ENCODE data around the gene GALNT17. TPM values are rescaled to one million over a fixed set of nuclear protein-coding genes. Genes with fewer than 3 reads are reported as not detected.

Gene GALNT17
- polyA plus RNA-seq, 1 donor (not counting 4 experiments of a cell fraction or from before 2014, with no cell fraction given) = not detected

DNA sequence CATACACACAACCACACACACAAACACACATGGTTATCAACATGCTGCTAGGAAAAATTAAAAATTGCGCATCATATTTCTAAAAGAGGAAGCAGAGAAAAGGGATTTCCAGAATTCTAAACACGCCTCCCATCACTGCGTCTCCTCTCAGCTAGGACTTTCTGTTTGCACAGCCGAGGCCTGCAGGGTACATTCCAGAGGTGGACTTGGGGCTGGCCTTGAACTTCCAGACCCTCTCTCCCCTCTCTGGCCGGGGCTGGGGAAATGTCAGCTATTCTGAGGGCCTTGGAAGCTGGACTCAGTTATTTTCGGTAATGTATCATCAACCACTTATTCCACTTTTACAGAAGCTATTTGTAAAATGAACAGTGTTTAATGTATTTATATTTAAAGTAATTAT lies 168.7 kb downstream of the GALNT17 start:
- Histone ChIP-seq H3K4me2 (ENCODE audit: control insufficient read depth, extremely low read depth, insufficient read depth, low read depth, low read length) (no peak overlapping the region), H3K27me3 (ENCODE audit: control insufficient read depth, extremely low read depth, insufficient read depth, low read length) (no peaks in the 10 kb centered on the region), H3K9me3 (ENCODE audit: control insufficient read depth, low read depth, low read length) (peaks cover 2% of the 10 kb centered on the region), H3K9ac (ENCODE audit: control insufficient read depth, extremely low read depth, insufficient read depth, low read length) (no peak overlapping the region), H2AFZ (ENCODE audit: control insufficient read depth, low read length) (no peak overlapping the region), H4K20me1 (ENCODE audit: control insufficient read depth, extremely low read depth, insufficient read depth, low read length) (no peaks in the 10 kb centered on the region), H3K9me1 (ENCODE audit: control insufficient read depth, extremely low read depth, insufficient read depth, low read length) (no peaks in the 10 kb centered on the region), H3K36me3 (ENCODE audit: control insufficient read depth in 2 of 2, extremely low read depth in 1 of 2, insufficient read depth in 2 of 2, low read length in 2 of 2) (no peaks in the 10 kb centered on the region), H3K4me1 (ENCODE audit: control insufficient read depth, extremely low read depth, insufficient read depth, low read length) (no peaks in the 10 kb centered on the region), H3K4me3 (ENCODE audit: control insufficient read depth in 2 of 3, extremely low read depth in 1 of 3, insufficient read depth in 2 of 3, low read depth in 1 of 3, low read length in 3 of 3) (no peak overlapping the region), H3K79me2 (ENCODE audit: control insufficient read depth, insufficient read depth, low read length) (no peaks in the 10 kb centered on the region), H3K27ac (ENCODE audit: control insufficient read depth, insufficient read depth, low read length) (no peak overlapping the region)
- DNase-seq (ENCODE audit: low read depth, low spot score) (no peak), FAIRE-seq (no peak)
- TF ChIP-seq, protein P1, sequence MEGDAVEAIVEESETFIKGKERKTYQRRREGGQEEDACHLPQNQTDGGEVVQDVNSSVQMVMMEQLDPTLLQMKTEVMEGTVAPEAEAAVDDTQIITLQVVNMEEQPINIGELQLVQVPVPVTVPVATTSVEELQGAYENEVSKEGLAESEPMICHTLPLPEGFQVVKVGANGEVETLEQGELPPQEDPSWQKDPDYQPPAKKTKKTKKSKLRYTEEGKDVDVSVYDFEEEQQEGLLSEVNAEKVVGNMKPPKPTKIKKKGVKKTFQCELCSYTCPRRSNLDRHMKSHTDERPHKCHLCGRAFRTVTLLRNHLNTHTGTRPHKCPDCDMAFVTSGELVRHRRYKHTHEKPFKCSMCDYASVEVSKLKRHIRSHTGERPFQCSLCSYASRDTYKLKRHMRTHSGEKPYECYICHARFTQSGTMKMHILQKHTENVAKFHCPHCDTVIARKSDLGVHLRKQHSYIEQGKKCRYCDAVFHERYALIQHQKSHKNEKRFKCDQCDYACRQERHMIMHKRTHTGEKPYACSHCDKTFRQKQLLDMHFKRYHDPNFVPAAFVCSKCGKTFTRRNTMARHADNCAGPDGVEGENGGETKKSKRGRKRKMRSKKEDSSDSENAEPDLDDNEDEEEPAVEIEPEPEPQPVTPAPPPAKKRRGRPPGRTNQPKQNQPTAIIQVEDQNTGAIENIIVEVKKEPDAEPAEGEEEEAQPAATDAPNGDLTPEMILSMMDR (optimal IDR thresholded peaks at IDR 0.05 in 1 of 3, IDR thresholded peaks at IDR 0.05 in 1 of 3, conservative IDR thresholded peaks at IDR 0.05 in 1 of 3; ENCODE audit: extremely low read depth in 1 of 3, insufficient read depth in 2 of 3, low read length in 3 of 3) = no peak
- dilution Hi-C loops (cut with MboI; ENCODE audit: extremely low pct_ligation_motif_present, low sequenced_read_pairs) = no loop called here

DNA sequence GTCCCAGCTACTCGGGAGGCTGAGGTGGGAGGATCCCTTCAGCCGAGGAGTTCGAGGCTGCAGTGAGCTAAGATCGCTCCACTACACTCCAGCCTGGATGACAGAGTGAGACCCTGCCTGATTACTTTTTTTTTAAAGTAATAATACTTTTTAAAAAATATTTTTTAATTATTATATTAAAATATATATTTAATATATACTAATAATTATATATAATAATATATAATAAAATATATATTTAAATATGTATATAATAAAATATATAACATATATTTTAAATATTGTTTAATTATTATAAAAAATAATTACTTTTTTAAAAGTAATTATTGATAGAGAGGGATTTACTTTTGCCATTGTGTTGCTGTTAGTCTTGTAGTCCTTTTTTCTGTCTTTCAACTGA lies 169.2 kb downstream of the GALNT17 start:
- DNase-seq (ENCODE audit: low read depth, low spot score) = no peak
- H3K9ac ChIP-seq (ENCODE audit: control insufficient read depth, extremely low read depth, insufficient read depth, low read length) = no peak overlapping the region
- H3K9me1 ChIP-seq (ENCODE audit: control insufficient read depth, extremely low read depth, insufficient read depth, low read length) = no peaks in the 10 kb centered on the region
- no peaks in the 10 kb centered on the region for H3K36me3 ChIP-seq (ENCODE audit: control insufficient read depth in 2 of 2, extremely low read depth in 1 of 2, insufficient read depth in 2 of 2, low read length in 2 of 2)
- H3K4me2 ChIP-seq (ENCODE audit: control insufficient read depth, extremely low read depth, insufficient read depth, low read depth, low read length) = no peak overlapping the region
- dilution Hi-C loops (cut with MboI; ENCODE audit: extremely low pct_ligation_motif_present, low sequenced_read_pairs) = no loop called here
- H3K79me2 ChIP-seq (ENCODE audit: control insufficient read depth, insufficient read depth, low read length) = no peaks in the 10 kb centered on the region
- H3K4me3 ChIP-seq (ENCODE audit: control insufficient read depth in 2 of 3, extremely low read depth in 1 of 3, insufficient read depth in 2 of 3, low read depth in 1 of 3, low read length in 3 of 3) = no peak overlapping the region
- H3K27me3 ChIP-seq (ENCODE audit: control insufficient read depth, extremely low read depth, insufficient read depth, low read length) = no peaks in the 10 kb centered on the region
- H4K20me1 ChIP-seq (ENCODE audit: control insufficient read depth, extremely low read depth, insufficient read depth, low read length) = no peaks in the 10 kb centered on the region
- TF ChIP-seq, protein P1 (optimal IDR thresholded peaks at IDR 0.05 in 1 of 3, IDR thresholded peaks at IDR 0.05 in 1 of 3, conservative IDR thresholded peaks at IDR 0.05 in 1 of 3; ENCODE audit: extremely low read depth in 1 of 3, insufficient read depth in 2 of 3, low read length in 3 of 3) = no peak
- TF ChIP-seq EZH2 (IDR thresholded peaks at IDR 0.05; ENCODE audit: low read length) = no peak
- FAIRE-seq = no peak
- H3K27ac ChIP-seq (ENCODE audit: control insufficient read depth, insufficient read depth, low read length) = no peak overlapping the region
- H3K9me3 ChIP-seq (ENCODE audit: control insufficient read depth, low read depth, low read length) = peaks cover 2% of the 10 kb centered on the region
- no peak overlapping the region for H2AFZ ChIP-seq (ENCODE audit: control insufficient read depth, low read length)
- H3K4me1 ChIP-seq (ENCODE audit: control insufficient read depth, extremely low read depth, insufficient read depth, low read length) = no peaks in the 10 kb centered on the region
